HG02870 (cell line): Measurements from ENCODE around the gene PTPRA.
"Not testable (repeated sequence)": the region's sequence is repeated elsewhere in the genome, so short reads cannot be mapped to it uniquely, and the experiment has no call there.

ENCODE experiments used
- ATAC-seq: cut with Tn5 transposase; IDR thresholded peaks from one replicate; pipeline ENCODE4 v1.9.1; 2021; ENCODE audit warnings: mild to moderate bottlenecking, moderate library complexity; ENCODE audit not compliant: unreplicated experiment

Gene PTPRA

GRCh38 chr20:2991532-2991931 is 118.3 kb downstream of the PTPRA start:
- no peak for ATAC-seq

- no peak for ATAC-seq
Observed at GRCh38 chr20:2993250-2993649, 120.0 kb downstream of the PTPRA start.

GRCh38 chr20:2995796-2996195 is 122.5 kb downstream of the PTPRA start:
- ATAC-seq: no peak

- ATAC-seq: no peak
Observed at GRCh38 chr20:2998728-2999127, 125.4 kb downstream of the PTPRA start.

GRCh38 chr20:3000852-3001523 is 127.7 kb downstream of the PTPRA start:
- no peak for ATAC-seq

- no peak for ATAC-seq
Observed at GRCh38 chr20:3003416-3003815, 130.1 kb downstream of the PTPRA start.

GRCh38 chr20:3010985-3011723 is 137.9 kb downstream of the PTPRA start:
- ATAC-seq: no peak

GRCh38 chr20:3011752-3012151 is 138.5 kb downstream of the PTPRA start:
- no peak for ATAC-seq

- ATAC-seq: no peak
Observed at GRCh38 chr20:3013771-3014170, 140.5 kb downstream of the PTPRA start.

- ATAC-seq: no peak
Observed at GRCh38 chr20:3014179-3014578, 140.9 kb downstream of the PTPRA start.

- ATAC-seq: no peak
Observed at GRCh38 chr20:3014662-3015061, 141.4 kb downstream of the PTPRA start.

- ATAC-seq: not testable (repeated sequence)
Observed at GRCh38 chr20:3015302-3015701, 142.0 kb downstream of the PTPRA start.

GRCh38 chr20:3021327-3021726 is 148.0 kb downstream of the PTPRA start:
- no peak for ATAC-seq

GRCh38 chr20:3021777-3022176 is 148.5 kb downstream of the PTPRA start:
- ATAC-seq: no peak

- ATAC-seq: not testable (repeated sequence)
Observed at GRCh38 chr20:3022559-3023490, 149.5 kb downstream of the PTPRA start.

- ATAC-seq: no peak
Observed at GRCh38 chr20:3027987-3028386, 154.7 kb downstream of the PTPRA start.

- ATAC-seq: no peak
Observed at GRCh38 chr20:3031524-3032147, 158.4 kb downstream of the PTPRA start.

- no peak for ATAC-seq
Observed at GRCh38 chr20:3032624-3033023, 159.3 kb downstream of the PTPRA start.

- no peak for ATAC-seq
Observed at GRCh38 chr20:3037654-3038053, 164.4 kb downstream of the PTPRA start.

GRCh38 chr20:3038454-3038853 is 165.2 kb downstream of the PTPRA start:
- no peak for ATAC-seq

GRCh38 chr20:3039426-3039825 is 166.1 kb downstream of the PTPRA start:
- ATAC-seq: no peak
